Measurements from ENCODE around the gene INTS11. TPM values are rescaled to one million over a fixed set of nuclear protein-coding genes. Genes with fewer than 3 reads are reported as not detected.

The INTS11 gene
- total and polyA plus RNA-seq, 2 of the 13 experiments (the other 11 are each of a cell fraction or from before 2014, with no cell fraction given): 52.8 to 94.8 TPM

DNA sequence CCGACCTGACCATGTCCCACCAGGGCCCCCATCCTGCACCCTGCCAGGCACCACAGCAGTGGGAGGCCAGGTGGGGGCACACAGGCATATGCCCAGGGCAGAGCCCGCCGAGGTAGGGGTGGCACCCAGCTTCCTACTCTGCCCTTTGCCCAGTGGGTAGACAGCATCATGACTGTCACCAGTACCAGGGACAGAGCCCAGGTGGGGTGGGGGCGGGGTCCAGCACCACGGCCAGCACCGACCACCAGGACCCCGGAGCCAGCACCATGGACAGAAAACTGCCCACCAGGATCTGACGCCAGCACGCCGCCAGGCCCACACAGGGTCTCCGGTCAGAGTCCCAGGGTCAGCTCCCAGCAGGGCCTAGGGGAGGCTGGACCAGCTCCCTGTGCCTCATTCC lies 10.4 kb upstream of the INTS11 start (continued):
- TF ChIP-seq ZNF143 (CRISPR knock-in tag; IDR thresholded peaks at IDR 0.05): no peak
- peak; percentile 36; the same call in 1 of the 2 replicates for TF ChIP-seq ZBTB7A (CRISPR knock-in tag; IDR thresholded peaks at IDR 0.05)
- TF ChIP-seq SNRNP70 (IDR thresholded peaks at IDR 0.05; ENCODE audit: low read depth, low read length): no peak
- peak; percentile 79; the same call in 1 of the 2 replicates for TF ChIP-seq EHMT2 (IDR thresholded peaks at IDR 0.05; ENCODE audit: borderline replicate concordance, low read depth, low read length)
- 0 out of 2 replicates have a peak, but pooled peaks have one; percentile 53 for TF ChIP-seq ZBTB2 (CRISPR knock-in tag; IDR thresholded peaks at IDR 0.05; ENCODE audit: low read depth)
- TF ChIP-seq, protein P1, sequence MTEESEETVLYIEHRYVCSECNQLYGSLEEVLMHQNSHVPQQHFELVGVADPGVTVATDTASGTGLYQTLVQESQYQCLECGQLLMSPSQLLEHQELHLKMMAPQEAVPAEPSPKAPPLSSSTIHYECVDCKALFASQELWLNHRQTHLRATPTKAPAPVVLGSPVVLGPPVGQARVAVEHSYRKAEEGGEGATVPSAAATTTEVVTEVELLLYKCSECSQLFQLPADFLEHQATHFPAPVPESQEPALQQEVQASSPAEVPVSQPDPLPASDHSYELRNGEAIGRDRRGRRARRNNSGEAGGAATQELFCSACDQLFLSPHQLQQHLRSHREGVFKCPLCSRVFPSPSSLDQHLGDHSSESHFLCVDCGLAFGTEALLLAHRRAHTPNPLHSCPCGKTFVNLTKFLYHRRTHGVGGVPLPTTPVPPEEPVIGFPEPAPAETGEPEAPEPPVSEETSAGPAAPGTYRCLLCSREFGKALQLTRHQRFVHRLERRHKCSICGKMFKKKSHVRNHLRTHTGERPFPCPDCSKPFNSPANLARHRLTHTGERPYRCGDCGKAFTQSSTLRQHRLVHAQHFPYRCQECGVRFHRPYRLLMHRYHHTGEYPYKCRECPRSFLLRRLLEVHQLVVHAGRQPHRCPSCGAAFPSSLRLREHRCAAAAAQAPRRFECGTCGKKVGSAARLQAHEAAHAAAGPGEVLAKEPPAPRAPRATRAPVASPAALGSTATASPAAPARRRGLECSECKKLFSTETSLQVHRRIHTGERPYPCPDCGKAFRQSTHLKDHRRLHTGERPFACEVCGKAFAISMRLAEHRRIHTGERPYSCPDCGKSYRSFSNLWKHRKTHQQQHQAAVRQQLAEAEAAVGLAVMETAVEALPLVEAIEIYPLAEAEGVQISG (CRISPR knock-in tag; IDR thresholded peaks at IDR 0.05): 0 out of 2 replicates have a peak, but pooled peaks have one; percentile 29
- TF ChIP-seq SP5 (CRISPR knock-in tag; IDR thresholded peaks at IDR 0.05; ENCODE audit: borderline replicate concordance, low read depth): 0 out of 2 replicates have a peak, but pooled peaks have one; percentile 12
- TF ChIP-seq ZNF121 (CRISPR knock-in tag; IDR thresholded peaks at IDR 0.05): no peak
- TF ChIP-seq CEBPG (CRISPR knock-in tag; IDR thresholded peaks at IDR 0.05): no peak
- peak; percentile 56 for TF ChIP-seq IKZF4 (CRISPR knock-in tag; IDR thresholded peaks at IDR 0.05; ENCODE audit: borderline replicate concordance, low read depth, not compliant biosample characterization)
- peak; percentile 58; the same call in 1 of the 2 replicates for TF ChIP-seq ZSCAN20 (CRISPR knock-in tag; IDR thresholded peaks at IDR 0.05; ENCODE audit: borderline replicate concordance)
- TF ChIP-seq JUN (CRISPR knock-in tag; IDR thresholded peaks at IDR 0.05): no peak
- TF ChIP-seq, protein P2, sequence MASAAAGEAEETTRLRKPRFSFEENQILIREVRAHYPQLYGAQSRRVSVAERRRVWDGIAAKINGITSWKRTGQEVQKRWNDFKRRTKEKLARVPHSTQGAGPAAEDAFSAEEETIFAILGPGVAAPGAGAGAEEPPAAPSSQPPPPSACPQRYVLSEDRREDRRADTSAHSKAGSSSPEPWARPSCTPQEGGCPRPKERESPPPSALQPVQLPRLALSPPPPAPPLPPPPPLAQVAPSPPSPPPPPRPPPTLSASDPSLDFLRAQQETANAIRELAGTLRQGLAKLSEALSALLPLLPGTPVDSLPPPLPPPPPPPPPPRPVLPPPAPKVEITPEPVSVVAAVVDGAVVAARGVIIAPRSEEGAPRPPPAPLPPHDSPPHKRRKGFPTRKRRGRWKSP (CRISPR knock-in tag; IDR thresholded peaks at IDR 0.05): no peak
- TF ChIP-seq, protein P3, sequence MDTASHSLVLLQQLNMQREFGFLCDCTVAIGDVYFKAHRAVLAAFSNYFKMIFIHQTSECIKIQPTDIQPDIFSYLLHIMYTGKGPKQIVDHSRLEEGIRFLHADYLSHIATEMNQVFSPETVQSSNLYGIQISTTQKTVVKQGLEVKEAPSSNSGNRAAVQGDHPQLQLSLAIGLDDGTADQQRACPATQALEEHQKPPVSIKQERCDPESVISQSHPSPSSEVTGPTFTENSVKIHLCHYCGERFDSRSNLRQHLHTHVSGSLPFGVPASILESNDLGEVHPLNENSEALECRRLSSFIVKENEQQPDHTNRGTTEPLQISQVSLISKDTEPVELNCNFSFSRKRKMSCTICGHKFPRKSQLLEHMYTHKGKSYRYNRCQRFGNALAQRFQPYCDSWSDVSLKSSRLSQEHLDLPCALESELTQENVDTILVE (CRISPR knock-in tag; IDR thresholded peaks at IDR 0.05): no peak
- no peak for TF ChIP-seq GABPA (IDR thresholded peaks at IDR 0.05; ENCODE audit: low read depth, low read length)
- no peak for TF ChIP-seq GABPA (CRISPR knock-in tag; IDR thresholded peaks at IDR 0.05; ENCODE audit: low read depth)
- TF ChIP-seq ZNF446 (CRISPR knock-in tag; IDR thresholded peaks at IDR 0.05): peak; percentile 77; the same call in 1 of the 2 replicates
- no peak for TF ChIP-seq KAT7 (CRISPR knock-in tag; IDR thresholded peaks at IDR 0.05; ENCODE audit: borderline replicate concordance)
- no peak for TF ChIP-seq KDM2A (CRISPR knock-in tag; IDR thresholded peaks at IDR 0.05; ENCODE audit: borderline replicate concordance, low read depth)
- TF ChIP-seq KDM1A (CRISPR knock-in tag; IDR thresholded peaks at IDR 0.05): no peak
- TF ChIP-seq, protein P4, sequence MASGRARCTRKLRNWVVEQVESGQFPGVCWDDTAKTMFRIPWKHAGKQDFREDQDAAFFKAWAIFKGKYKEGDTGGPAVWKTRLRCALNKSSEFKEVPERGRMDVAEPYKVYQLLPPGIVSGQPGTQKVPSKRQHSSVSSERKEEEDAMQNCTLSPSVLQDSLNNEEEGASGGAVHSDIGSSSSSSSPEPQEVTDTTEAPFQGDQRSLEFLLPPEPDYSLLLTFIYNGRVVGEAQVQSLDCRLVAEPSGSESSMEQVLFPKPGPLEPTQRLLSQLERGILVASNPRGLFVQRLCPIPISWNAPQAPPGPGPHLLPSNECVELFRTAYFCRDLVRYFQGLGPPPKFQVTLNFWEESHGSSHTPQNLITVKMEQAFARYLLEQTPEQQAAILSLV (CRISPR knock-in tag; IDR thresholded peaks at IDR 0.05; ENCODE audit: borderline replicate concordance): peak; percentile 49; the same call in 1 of the 2 replicates
- TF ChIP-seq DPF2 (CRISPR knock-in tag; IDR thresholded peaks at IDR 0.05; ENCODE audit: borderline replicate concordance, low read depth): no peak
- TF ChIP-seq, protein P5, sequence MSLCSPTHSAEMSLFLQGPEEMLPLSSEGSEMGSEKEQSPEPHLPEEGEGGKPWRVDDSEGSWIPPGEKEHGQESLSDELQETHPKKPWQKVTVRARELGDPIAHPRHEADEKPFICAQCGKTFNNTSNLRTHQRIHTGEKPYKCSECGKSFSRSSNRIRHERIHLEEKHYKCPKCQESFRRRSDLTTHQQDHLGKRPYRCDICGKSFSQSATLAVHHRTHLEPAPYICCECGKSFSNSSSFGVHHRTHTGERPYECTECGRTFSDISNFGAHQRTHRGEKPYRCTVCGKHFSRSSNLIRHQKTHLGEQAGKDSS (CRISPR knock-in tag; IDR thresholded peaks at IDR 0.05; ENCODE audit: borderline replicate concordance, low read depth): no peak
